D341Med (cell line): ENCODE data around the gene FFAR1.

Experiments
- DNase-seq: peaks from one replicate; pipeline ENCODE4 v3.0.0; 2012; ENCODE audit warnings: low spot score

The FFAR1 gene

DNA sequence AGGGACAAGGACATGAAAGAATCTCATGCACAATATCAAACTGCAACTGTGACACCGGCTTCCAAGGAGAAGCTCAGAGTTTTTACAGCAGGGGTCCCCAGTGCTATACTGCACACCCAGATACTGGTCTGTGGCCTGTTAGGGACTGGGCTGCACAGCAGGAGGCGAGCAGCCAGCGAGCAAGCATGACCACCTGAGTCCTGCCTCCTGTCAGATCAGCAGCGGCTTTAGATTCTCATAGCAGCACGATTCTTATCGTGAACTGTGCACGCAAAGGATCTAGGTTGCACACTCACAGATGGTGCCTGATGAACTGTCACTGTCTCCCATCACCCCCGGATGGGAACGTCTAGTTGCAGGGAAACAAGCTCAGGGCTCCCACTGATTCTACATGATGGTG lies 31.8 kb upstream of the FFAR1 start:
- DNase-seq = no peak

DNA sequence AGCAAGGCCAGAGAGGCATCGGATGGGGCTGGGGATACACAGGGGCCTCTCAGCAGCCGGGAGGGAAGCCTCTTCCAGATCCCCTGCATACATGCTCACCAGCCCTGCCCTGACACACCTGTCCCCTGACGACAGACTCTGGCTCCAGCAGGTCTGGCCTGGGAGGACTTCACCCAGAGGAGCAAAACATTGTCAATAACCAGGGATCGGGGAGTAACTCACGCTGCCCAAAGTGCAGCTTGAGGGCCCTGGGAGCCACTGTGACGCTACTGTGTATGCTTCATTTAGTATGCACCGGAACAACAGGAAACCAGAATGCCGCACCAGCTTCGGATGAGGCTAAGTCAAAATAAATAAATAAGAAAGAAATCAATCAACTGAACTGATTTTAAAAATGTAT lies 31.1 kb upstream of the FFAR1 start:
- DNase-seq = no peak

DNA sequence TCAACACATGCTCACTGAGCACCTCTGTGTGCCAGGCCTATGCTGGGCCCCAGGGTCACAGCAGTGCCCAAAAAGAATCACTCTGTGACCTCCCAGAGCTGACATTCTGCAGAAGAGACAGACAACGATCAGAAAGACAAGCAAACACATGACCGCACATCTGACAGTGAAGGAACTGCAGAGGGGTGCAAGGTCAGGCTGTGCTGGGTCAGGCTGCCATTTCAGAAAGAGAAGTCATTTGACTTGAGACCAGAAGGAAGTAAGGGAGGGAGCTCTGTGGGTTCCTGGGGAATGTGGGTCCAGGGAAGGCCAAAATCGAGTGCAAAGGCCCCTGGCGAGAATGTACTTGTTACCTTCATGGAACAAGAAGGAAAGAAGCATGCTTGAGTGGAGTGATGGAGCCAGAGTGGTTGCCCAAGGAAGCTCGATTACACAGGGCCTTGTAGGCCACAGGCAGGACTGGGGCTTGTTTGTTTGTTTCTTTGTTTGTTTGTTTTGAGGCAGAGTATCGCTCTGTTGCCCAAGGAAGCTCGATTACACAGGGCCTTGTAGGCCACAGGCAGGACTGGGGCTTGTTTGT lies 30.1 kb upstream of the FFAR1 start:
- no peak for DNase-seq

DNA sequence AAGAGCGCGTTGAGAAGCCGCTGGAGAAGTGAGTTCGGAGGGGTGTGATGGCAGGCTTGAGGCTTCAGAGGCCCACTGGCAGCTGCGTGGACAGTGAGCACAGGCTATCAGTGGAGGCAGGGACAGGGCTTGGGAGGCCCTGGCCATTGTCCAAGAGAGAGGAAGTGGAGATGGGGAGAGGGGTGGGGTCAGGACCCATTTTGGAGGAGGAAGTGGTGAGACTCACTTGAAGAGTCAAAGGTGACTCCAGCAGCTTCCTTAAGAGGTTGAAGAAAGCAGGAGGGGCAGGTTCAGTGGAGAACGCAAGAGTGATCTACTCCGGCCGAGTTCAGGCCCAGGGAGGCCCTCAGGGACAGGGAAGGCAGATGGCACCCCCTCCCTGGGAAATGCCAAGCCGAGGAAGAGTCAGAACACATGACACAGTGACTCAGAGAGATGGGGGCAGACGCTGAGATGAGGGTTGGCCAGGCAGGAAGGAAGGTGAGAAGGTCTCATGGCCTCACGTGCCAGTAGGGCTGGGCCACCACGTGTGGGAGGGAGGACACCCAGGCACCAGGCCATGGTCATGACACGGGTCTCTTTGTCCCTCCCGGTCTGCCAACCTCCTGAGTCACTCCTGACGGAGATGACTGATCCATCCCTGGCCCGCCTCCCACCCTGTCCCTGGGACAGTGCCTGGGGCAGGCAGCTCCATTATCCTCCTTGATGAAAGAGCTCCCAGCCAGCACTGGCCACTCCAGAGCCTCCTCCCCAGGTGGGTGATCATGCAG lies 28.8 kb upstream of the FFAR1 start:
- no peak for DNase-seq

DNA sequence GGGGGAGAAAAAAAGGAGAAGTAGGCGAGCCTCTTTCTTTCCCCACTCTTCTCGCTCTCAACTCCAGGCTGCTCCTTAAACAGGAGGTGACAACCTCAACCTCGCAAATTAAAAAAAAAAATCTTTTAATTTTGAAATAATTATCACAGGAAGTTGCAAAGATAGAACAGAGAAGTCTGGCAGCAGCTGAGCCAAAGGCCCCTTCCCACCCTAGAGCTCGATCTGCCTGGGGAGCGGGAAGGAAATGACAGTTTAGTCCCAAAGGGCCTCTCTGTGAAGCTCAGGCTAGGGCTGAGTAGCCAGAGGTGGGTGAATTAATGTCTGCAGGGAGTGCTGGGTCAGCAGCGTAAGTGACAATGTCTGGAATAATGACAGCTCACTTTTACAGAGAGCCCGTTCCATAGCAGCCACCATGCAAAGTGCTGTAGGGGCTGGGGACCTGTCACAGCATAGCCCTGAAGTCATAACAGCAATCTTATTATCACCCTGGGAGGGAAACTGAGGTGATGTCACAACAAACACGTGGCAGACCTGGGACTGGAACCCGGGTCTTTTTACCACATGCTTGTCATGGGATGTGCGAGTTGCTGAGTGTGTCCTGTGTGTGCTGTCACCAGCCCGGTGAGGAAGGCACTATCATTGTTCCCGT lies 27.5 kb upstream of the FFAR1 start:
- no peak for DNase-seq

DNA sequence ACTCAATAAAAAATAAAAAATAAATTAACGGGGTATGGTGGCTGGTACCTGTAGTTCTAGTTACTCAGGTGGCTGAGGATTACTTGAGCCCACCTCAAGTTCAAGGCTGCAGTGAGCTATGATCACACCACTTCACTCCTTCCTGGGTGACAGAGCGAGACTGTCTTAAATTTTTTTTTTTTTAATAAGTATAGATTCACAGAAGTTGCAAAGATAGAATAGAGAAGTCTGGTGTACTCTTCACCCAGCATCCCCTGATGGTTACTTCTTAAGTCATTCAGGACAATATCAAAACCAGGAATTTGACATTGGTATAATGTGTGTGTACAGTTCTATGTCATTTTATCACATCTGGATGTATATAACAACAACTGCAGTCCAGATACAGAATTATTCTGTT lies 26.4 kb upstream of the FFAR1 start:
- no peak for DNase-seq

DNA sequence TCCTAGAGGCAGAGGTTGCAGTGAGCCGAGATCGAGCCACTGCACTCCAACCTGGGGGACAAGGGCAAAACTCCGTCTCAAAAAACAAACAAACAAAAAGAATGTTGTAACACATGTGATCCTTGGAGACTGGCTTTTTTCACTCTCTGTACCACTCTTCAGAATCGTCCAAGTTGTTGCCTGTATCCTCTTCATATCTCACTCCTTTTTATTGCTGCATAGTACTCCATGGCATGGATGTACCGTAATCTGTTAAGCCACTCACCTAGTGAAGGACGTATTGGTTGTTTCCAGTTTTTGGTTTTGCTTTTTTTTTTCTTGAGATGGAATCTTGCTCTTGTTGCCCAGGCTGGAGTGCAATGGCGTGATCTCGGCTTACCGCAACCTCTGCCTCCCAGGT lies 25.7 kb upstream of the FFAR1 start:
- no peak for DNase-seq

DNA sequence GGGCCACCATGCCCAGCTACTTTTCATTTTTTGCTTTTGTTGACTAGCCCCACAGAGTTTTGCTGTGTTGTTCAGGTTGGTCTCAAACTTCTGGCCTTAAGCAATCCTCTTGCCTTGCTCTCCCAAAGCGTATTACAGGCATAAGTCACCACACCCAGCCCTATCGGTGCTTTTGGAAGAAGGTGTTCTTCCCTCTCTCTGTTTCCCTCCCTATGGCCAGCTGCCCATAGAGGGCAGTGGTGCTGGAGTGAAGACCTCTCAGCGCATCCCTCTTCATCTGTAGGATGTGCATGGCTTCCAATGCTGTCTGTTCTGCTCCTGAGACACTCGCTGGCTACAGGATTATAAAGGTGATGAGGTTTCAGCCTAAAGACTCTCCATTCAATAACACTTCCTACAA lies 20.1 kb upstream of the FFAR1 start:
- no peak for DNase-seq

DNA sequence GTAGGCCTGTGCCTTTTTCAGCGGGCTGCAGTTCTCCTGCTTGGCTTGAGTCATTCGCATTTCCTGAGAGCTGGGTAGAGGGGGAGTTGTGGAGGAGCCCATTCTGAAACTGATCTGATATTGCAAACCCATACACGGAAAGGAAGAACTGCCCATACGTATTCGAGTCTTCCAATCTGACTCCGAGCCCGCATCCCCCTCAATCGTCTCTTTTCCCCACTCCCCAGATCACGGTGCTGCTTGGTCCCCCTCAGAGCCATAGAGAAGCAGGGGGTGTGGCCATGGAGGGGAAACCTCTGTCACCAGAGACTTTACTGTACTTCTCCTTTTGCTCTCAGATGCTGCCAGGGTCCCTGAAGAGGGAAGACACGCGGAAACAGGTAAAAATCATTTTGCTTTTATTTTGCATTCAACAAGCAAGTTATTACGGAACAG lies 18.8 kb upstream of the FFAR1 start, which contains the start of gene CD22:
CD22 (plus strand) TSS at position 337 of the 435 bp plus-strand sequence. CDS start 2,854 bp downstream, outside the sequence.
- DNase-seq = no peak

DNA sequence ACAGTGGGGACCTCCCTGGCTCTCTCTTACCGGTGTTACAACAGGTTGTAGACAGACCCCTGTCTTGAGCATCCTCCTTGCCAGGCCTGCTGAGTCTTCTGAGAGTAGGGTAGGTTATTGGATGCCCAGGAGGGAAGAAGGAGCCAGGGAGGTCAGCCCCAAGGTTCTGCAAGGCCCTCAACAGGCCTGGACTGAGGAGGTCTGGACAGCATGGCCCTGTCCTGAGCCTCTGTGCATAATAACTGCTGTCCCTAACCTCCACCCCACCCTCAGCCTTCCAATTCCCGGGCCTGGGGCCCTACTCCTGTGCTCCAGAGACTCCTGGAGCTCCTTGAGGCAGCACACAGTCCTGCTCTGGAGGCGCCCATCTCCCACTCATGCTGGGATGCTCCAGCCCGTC lies 18.4 kb upstream of the FFAR1 start:
- DNase-seq = no peak

DNA sequence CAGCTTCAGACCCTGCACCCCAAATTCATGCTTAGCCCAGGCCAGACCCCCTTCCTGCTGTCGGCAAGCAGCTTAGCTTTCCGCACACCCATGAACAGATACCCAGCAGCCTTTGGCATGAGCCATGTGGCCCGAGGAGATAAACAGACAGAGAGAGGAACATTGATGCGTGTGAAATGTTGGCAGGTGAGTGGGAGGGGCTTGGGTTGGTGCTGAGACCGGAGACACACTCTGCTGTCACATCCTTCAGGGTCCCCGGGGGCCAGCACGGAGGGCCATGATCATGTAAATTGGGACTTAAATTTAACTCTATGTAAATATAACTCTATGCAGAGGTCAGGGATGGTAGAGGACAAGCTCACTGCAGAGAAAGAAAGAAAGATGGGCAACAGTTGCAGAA lies 17.2 kb upstream of the FFAR1 start:
- no peak for DNase-seq

DNA sequence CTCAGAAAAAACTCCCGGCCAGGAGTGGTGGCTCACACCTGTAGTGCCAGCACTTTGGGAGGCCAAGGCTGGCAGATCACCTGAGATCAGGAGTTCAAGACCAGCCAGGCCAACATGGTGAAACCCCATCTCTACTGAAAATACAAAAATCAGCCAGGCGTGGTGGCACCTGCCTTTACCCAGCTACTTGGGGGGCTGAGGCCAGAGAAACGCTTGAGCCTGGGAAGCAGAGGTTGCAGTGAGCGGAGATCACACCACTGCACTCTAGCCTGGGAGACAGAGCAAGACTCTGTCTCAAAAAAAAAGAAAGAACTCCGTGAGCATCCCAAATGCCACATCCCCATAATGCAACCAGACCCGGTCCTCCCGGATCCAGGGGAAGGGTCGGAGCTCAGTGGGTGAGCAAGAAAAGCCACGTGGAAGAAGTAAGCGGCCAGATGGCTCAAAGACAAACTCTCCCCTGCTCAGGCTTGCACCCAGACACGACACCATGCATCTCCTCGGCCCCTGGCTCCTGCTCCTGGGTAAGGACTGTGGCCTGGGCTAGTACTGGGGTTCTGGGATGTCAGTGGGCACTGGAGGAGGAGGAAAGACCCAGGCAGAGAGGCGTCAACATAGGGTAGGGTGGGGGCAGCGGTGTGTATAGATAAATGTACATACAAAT lies 16.0 kb upstream of the FFAR1 start:
- DNase-seq = no peak

DNA sequence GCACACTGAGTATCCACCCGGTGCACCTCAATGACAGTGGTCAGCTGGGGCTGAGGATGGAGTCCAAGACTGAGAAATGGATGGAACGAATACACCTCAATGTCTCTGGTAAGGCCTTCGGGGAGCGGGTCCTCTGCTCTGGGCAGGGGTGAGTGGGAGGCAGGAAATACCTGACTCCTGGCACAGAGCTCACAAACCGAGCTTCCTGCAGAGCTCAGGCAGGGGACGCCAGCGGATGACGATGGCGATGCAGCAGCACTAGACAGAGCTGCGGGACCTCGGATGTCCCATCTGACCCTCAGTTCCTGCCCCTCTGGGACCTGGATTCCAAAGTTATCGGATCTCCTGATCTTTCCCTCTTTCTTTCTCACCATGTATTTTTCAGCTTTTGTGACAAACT lies 14.9 kb upstream of the FFAR1 start:
- no peak for DNase-seq

DNA sequence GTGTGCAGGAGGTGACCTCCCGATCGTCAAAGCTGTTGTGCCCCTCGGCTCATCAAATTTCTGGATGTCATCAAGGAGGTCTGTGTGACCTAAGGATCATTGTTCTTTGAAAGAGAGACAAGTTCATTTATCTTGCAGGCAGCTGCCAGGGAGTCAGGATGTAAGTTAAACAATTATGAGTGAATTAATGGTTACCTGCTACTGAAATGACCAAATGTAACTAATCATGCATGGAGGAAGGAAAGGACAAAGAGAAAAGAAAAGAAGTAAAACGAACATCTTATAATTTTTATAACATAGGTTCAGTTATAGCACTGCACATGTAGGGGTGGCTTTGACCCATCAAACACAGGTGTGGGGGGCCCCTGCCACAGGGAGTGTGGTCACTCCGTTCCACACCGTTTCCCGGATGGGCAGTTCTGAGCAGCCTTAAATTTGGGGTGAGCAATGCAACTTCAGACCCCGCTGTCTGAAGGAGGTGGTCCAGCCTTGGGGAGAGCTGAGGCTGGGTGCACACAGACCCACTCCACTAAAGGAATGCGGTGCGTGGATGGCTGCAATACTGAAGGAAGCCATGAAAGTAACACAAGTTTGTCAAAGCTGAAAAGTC lies 13.5 kb upstream of the FFAR1 start:
- DNase-seq = no peak

DNA sequence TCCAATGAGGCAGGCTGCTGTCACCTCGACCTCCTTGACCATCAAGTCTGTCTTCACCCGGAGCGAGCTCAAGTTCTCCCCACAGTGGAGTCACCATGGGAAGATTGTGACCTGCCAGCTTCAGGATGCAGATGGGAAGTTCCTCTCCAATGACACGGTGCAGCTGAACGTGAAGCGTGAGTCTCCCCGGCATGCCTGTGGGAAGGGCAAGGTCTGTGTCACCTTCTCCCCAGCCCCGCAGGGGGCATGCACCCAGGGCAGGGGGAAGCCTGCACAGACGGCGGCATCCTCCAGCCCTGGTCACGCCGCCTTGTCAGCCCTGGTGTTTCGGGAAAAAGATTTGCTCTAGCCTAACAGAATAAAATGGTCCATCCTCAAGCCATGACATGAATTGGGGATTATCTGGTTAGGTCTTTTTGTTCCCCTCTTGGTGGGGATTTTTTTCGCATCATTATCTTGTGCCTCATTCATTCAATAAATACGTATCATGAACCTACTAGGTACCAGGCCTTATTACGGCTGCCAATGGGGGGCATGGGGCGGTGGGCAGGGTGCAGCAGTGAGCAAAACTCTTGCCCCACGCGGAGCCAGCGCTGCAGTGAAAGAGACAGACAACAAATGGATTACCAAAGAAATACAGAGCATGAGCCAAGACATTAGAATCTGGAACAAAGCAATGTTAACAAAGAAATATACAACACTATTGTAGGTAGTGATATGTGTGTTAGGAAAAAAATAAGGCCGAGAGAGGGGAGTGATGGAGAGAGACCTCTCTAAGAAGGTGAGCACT lies 11.3 kb upstream of the FFAR1 start:
- no peak for DNase-seq

DNA sequence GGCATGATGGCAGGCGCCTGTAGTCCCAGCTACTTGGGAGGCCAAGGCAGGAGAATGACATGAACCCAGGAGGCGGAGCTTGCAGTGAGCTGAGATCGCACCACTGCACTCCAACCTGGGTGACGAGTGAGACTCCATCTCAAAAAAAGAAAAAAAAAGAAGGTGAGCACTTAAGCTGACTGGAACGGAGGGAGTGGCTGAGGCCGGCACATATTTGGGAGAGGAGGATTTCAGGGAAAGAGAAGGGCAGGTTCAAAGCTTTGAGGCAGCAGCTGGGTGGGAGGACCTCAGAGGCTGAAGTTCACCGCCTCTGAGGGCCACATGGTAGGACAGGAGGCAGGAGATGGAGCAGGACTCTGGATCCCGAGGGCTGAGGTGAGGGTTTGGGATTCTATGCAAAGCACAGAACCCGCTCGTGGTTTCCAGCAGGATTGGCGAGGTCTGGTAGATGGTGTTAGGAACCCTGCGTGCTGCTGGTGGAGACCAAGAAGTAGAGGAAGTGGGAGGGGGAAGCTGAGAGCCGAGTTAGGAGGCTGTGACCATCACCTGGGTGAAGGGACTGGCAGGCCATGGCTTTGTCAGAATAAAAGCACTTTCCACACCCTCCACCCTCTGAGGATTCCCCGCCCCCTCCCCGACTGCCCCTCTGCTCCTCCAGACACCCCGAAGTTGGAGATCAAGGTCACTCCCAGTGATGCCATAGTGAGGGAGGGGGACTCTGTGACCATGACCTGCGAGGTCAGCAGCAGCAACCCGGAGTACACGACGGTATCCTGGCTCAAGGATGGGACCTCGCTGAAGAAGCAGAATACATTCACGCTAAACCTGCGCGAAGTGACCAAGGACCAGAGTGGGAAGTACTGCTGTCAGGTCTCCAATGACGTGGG lies 10.4 kb upstream of the FFAR1 start:
- DNase-seq = no peak

DNA sequence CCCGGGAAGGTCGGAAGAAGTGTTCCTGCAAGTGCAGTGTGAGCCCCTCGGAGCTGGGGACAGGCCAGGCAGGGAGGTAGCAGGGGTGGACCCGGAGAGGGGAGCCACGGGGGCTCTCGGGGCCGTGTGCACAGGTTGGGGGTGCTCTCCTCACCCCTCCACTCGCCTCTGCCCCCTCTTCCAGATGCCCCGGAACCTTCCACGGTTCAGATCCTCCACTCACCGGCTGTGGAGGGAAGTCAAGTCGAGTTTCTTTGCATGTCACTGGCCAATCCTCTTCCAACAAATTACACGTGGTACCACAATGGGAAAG lies 9.8 kb upstream of the FFAR1 start:
- DNase-seq = no peak

DNA sequence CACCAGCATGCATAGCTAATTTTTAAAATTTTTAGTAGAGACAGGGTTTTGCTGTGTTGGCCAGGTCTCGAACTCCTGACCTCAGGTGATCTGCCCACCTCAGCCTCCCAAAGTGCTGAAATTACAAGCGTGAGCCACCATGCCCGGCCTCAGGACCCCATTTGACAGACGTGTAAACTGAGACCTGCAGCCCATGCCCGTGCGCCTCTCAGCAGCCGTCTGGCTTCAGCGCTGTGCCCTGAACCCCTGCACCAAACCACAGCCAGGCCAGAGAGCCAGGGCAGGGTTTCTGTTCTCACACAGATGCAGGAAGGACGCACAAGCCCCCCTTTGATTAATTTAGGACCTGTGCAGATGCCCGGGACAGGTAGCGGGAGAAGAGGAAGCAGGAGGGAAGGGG lies 7.3 kb upstream of the FFAR1 start:
- no peak for DNase-seq

DNA sequence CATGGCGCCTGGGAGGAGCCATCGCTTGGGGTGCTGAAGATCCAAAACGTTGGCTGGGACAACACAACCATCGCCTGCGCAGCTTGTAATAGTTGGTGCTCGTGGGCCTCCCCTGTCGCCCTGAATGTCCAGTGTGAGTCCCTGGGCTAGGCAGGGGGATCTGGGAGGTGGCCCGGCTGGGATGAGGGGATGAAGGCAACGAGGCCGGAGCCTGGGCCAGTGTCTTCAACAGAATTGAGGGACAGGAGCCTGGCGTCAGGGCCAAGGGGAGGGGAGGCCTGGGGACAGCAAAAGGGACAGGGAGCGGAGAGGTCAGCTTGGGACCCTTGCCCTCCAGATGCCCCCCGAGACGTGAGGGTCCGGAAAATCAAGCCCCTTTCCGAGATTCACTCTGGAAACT lies 6.7 kb upstream of the FFAR1 start:
- no peak for DNase-seq

DNA sequence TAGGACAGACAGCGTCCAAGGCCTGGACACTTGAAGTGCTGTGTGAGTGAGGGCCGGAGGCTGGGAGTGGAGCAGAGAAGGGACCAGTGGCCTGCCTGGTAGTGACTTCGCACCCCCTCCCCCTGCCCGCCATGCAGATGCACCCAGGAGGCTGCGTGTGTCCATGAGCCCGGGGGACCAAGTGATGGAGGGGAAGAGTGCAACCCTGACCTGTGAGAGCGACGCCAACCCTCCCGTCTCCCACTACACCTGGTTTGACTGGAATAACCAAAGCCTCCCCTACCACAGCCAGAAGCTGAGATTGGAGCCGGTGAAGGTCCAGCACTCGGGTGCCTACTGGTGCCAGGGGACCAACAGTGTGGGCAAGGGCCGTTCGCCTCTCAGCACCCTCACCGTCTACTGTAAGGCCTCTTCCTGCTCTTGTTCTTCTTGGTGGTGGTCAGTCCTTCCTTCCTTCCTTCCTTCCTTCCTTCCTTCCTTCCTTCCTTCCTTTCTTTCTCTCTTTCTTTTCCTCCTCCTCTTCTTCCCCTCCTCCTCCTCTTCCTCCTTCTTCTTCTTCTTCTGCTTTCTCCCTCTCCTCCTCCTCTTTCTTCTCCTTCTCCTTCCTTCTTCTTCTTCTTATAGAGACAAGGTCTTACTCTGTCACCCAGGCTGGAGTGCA lies 6.0 kb upstream of the FFAR1 start:
- no peak for DNase-seq
